Ishikawa (cell line): Measurements from ENCODE around the gene IRF8.

Experiments used
- CEBPB ChIP-seq: IDR thresholded peaks from 2 replicates; pipeline ENCODE4 v1.6.1; 2012
- CREB1 ChIP-seq: IDR thresholded peaks from 2 replicates; pipeline ENCODE4 v1.6.1; 2012; ENCODE audit warnings: low read depth
- EGR1 ChIP-seq: IDR thresholded peaks from 2 replicates; pipeline ENCODE4 v1.6.1; 2012
- EP300 ChIP-seq: IDR thresholded peaks from 2 replicates; pipeline ENCODE4 v1.6.1; 2012; ENCODE audit warnings: borderline replicate concordance
- FOXM1 ChIP-seq: IDR thresholded peaks from 2 replicates; pipeline ENCODE4 v1.6.1; 2012; ENCODE audit warnings: low read depth, borderline replicate concordance
- NFIC ChIP-seq: IDR thresholded peaks from 2 replicates; pipeline ENCODE4 v1.6.1; 2012
- RAD21 ChIP-seq: IDR thresholded peaks from 2 replicates; pipeline ENCODE4 v1.6.1; 2012; ENCODE audit warnings: low read depth
- TAF1 ChIP-seq: IDR thresholded peaks from 2 replicates; pipeline ENCODE4 v1.6.1; 2012; ENCODE audit warnings: low read depth, mild to moderate bottlenecking
- TCF12 ChIP-seq: IDR thresholded peaks from 2 replicates; pipeline ENCODE4 v1.6.1; 2012; ENCODE audit warnings: low read depth
- TEAD4 ChIP-seq: IDR thresholded peaks from 2 replicates; pipeline ENCODE4 v1.6.1; 2012
- USF1 ChIP-seq: IDR thresholded peaks from 2 replicates; pipeline ENCODE4 v1.6.1; 2012
- YY1 ChIP-seq: IDR thresholded peaks from 2 replicates; pipeline ENCODE4 v1.6.1; 2012; ENCODE audit warnings: low read depth
- ZBTB7A ChIP-seq: IDR thresholded peaks from 2 replicates; pipeline ENCODE4 v1.6.1; 2012; ENCODE audit warnings: low read depth
- TF ChIP-seq, protein P1 (sequence below): IDR thresholded peaks from 2 replicates; pipeline ENCODE4 v1.6.1; 2012
- TF ChIP-seq, protein P2 (sequence below): IDR thresholded peaks from 2 replicates; pipeline ENCODE4 v1.6.1; 2012; ENCODE audit warnings: low read depth, mild to moderate bottlenecking

IRF8 gene

GRCh38 chr16:85908889-85909589 lies 10.1 kb downstream of the IRF8 start:
- TF ChIP-seq YY1 (no peak), TAF1 (no peak), USF1 (no peak), TCF12 (no peak), CEBPB (no peak), EGR1 (no peak), TEAD4 (no peak)
- TF ChIP-seq, protein P1, sequence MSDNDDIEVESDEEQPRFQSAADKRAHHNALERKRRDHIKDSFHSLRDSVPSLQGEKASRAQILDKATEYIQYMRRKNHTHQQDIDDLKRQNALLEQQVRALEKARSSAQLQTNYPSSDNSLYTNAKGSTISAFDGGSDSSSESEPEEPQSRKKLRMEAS, result no peak

- TF ChIP-seq NFIC (no peak), FOXM1 (no peak), CEBPB (no peak), ZBTB7A (no peak), TCF12 (no peak), RAD21 (no peak), USF1 (no peak), EP300 (no peak), YY1 (no peak), CREB1 (no peak), TEAD4 (no peak), TAF1 (no peak), EGR1 (no peak)
- TF ChIP-seq, protein P2, sequence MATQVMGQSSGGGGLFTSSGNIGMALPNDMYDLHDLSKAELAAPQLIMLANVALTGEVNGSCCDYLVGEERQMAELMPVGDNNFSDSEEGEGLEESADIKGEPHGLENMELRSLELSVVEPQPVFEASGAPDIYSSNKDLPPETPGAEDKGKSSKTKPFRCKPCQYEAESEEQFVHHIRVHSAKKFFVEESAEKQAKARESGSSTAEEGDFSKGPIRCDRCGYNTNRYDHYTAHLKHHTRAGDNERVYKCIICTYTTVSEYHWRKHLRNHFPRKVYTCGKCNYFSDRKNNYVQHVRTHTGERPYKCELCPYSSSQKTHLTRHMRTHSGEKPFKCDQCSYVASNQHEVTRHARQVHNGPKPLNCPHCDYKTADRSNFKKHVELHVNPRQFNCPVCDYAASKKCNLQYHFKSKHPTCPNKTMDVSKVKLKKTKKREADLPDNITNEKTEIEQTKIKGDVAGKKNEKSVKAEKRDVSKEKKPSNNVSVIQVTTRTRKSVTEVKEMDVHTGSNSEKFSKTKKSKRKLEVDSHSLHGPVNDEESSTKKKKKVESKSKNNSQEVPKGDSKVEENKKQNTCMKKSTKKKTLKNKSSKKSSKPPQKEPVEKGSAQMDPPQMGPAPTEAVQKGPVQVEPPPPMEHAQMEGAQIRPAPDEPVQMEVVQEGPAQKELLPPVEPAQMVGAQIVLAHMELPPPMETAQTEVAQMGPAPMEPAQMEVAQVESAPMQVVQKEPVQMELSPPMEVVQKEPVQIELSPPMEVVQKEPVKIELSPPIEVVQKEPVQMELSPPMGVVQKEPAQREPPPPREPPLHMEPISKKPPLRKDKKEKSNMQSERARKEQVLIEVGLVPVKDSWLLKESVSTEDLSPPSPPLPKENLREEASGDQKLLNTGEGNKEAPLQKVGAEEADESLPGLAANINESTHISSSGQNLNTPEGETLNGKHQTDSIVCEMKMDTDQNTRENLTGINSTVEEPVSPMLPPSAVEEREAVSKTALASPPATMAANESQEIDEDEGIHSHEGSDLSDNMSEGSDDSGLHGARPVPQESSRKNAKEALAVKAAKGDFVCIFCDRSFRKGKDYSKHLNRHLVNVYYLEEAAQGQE, result no peak
- TF ChIP-seq, protein P1, result no peak
Observed at GRCh38 chr16:85909932-85910853, 11.2 kb downstream of the IRF8 start.

DNA sequence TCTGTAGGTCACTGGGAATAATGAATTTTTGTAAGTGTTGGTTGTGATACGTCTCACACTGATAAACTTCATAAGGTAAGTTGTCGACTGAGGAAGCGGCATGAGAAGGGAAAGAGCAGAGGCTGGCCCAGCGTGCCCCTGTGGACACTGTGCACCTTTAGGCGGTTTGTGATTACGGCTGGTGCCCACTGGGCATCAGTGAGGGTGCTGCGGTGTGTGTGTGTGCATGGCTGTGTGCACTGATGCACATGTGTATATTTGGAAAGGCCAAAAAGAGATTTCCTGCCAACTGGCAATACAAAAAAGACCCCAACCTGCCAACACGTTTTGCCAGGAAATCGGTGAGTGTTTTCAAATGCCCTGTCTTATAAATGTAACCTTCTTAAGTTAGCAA lies 11.9 kb downstream of the IRF8 start:
- TF ChIP-seq YY1, result no peak
- no peak for TF ChIP-seq CEBPB
- no peak for TF ChIP-seq TAF1
- TF ChIP-seq EGR1, result no peak
- TF ChIP-seq TCF12, result no peak
- TF ChIP-seq, protein P2, result no peak
- TF ChIP-seq, protein P1, result no peak
- TF ChIP-seq TEAD4, result no peak
- TF ChIP-seq ZBTB7A, result no peak
- TF ChIP-seq NFIC, result no peak
- TF ChIP-seq RAD21, result no peak
- TF ChIP-seq FOXM1, result no peak

DNA sequence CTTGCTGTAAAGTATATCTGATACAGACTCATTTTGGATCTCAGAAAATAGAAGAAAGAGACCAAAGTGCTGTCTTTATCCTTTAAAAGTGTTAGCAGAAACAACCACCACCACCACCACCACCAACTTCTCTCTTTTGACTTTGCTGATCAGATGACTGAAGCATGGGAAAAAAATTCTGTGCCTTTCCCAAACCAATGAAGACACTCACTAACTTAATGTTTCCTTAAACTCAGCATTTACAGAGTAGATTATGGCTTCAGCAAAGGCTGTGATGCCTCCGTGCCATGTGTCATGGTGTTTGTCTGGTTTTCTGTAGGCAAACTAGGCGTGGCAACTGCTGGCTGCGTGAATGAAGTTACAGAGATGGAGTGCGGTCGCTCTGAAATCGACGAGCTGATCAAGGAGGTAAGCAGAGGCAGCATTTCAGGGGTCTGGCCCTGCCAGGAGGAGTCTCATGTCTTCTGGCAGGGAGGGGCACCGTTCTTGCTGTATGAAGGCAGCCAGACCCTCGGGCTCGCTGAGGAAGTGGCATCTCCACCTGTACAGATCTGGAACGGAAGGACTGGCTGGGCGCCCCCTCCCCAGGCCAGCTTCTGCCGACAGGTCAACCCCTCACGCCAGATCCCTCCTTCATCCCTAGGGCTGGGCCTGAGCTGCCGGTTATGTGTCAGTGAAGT lies 12.4 kb downstream of the IRF8 start:
- TF ChIP-seq FOXM1, result no peak
- TF ChIP-seq, protein P1, result no peak
- TF ChIP-seq TCF12, result no peak
- no peak for TF ChIP-seq EP300
- TF ChIP-seq EGR1, result no peak
- TF ChIP-seq TEAD4, result no peak
